Measurements from ENCODE around the gene CDH2.

- TF ChIP-seq EZH2phosphoT487 (IDR thresholded peaks at IDR 0.05; ENCODE audit: insufficient read depth, low read depth), result no peak
- TF ChIP-seq EZH2 (IDR thresholded peaks at IDR 0.05; ENCODE audit: insufficient read depth, poor library complexity, severe bottlenecking), result no peak
These were observed 33.2 kb downstream of the CDH2 start for GRCh38 chr18:28143725-28144124.
